K562 (cell line): ENCODE results near the gene SLC22A15. TPM values are rescaled to one million over a fixed set of nuclear protein-coding genes. Genes with fewer than 3 reads are reported as not detected.
A peak's percentile ranks its signal among the peaks of the same experiment; 100 is the strongest.

ENCODE experiments used
- ATAC-seq: fragments of 200-7000 bp; cut with Tn5 transposase; 3 replicates; pipeline ENCODE4 v1.9.1; 2020; ENCODE audit warnings: moderate library complexity
- BruUV-seq: library from RNA; stranded (reverse); fragments of 400-500 nt; replicated peaks from 2 replicates; lab custom pipeline; 2021; lab: Mats Ljungman, UMichigan
- CTCF ChIA-PET: fragments of 300-600 bp; formaldehyde crosslinking; extraction: SDS; loops from one replicate; lab custom pipeline; 2021; ENCODE audit warnings: low intra/inter-chr PET ratio; lab: Yijun Ruan, JAX
- POLR2A ChIA-PET: fragments of 300-600, 350-650 bp; sonication (Branson Sonifier 250); formaldehyde crosslinking; extraction: SDS; loops from one replicate; lab custom pipeline; 2021; ENCODE audit warnings: antibody characterized with exemption, inconsistent platforms; lab: Yijun Ruan, JAX
- DNase-seq, 4 experiments: peaks; one replicate each; pipeline versions ENCODE4 v3.0.0 to v3.0.0-alpha.2; 2011 to 2018; ENCODE audit warnings: low spot score in 3 of 4, mixed read lengths in 3 of 4; ENCODE audit errors: extremely low read depth in 1 of 4
- FAIRE-seq: peaks from 2 replicates; lab custom pipeline; 2011; peaks lifted over from hg19 to GRCh38; lab: Jason Lieb, UNC
- H2AFZ ChIP-seq: 2 replicates; pipeline ENCODE4 v1.6.0; 2011; ENCODE audit warnings: low read depth, low read length, control low read depth, inconsistent platforms
- H3K27ac ChIP-seq: fragments of 200-600 bp; 3 replicates; pipeline ENCODE4 v1.8.0; 2011; ENCODE audit warnings: low read depth, mild to moderate bottlenecking, control low read depth, inconsistent platforms, low read length, moderate library complexity, mixed read lengths; ENCODE audit errors: extremely low read depth
- H3K27me3 ChIP-seq, 2 experiments: fragments of 300-600 bp in 1 of 2; 2 replicates in 1 of 2; 3 replicates in 1 of 2; pipeline versions ENCODE4 v1.6.0 to v1.8.0; 2011; ENCODE audit warnings: inconsistent platforms in 2 of 2, low read length in 2 of 2, mild to moderate bottlenecking in 1 of 2, mixed read lengths in 1 of 2, moderate library complexity in 1 of 2; ENCODE audit not compliant: control insufficient read depth in 2 of 2, insufficient read depth in 2 of 2
- H3K36me3 ChIP-seq: fragments of 300-600 bp; 3 replicates; pipeline ENCODE4 v1.8.0; 2011; ENCODE audit warnings: mild to moderate bottlenecking, low read length, inconsistent platforms; ENCODE audit not compliant: control insufficient read depth, insufficient read depth
- H3K4me1 ChIP-seq, 2 experiments: fragments of 200-600 bp in 1 of 2; replicated peaks in 1 of 2; 2 replicates in 1 of 2; 3 replicates in 1 of 2; pipeline versions ENCODE4 v1.5.1 to v1.8.0; 2011; ENCODE audit warnings: inconsistent platforms in 2 of 2, low read length in 2 of 2, mild to moderate bottlenecking in 1 of 2, mixed read lengths in 1 of 2, moderate library complexity in 1 of 2; ENCODE audit not compliant: control insufficient read depth in 2 of 2, insufficient read depth in 2 of 2
- H3K4me2 ChIP-seq: 2 replicates; pipeline ENCODE4 v1.6.1; 2011; ENCODE audit warnings: low read length, control low read depth, inconsistent platforms, mixed read lengths; ENCODE audit not compliant: insufficient read depth
- H3K4me3 ChIP-seq: fragments of 200-600 bp; sonication (generic), shearing (Covaris generic); 2 replicates; pipeline ENCODE4 v1.5.1; 2016; ENCODE audit warnings: control low read depth, inconsistent platforms
- H3K79me2 ChIP-seq: fragments of 200-600 bp; 3 replicates; pipeline ENCODE4 v1.8.0; 2011; ENCODE audit warnings: low read length, inconsistent platforms; ENCODE audit not compliant: control insufficient read depth, insufficient read depth
- H3K9ac ChIP-seq, 2 experiments: 2 replicates each; pipeline versions ENCODE4 v1.6.0 to v1.6.1; 2011; ENCODE audit warnings: low read depth in 2 of 2, low read length in 2 of 2, control low read depth in 1 of 2, inconsistent platforms in 1 of 2, mild to moderate bottlenecking in 1 of 2, mixed read lengths in 1 of 2; ENCODE audit not compliant: insufficient read depth in 1 of 2
- H3K9me1 ChIP-seq: one replicate; pipeline ENCODE4 v1.6.0; 2011; ENCODE audit warnings: inconsistent platforms, mild to moderate bottlenecking, low read length, moderate library complexity; ENCODE audit not compliant: control insufficient read depth, insufficient read depth
- H3K9me3 ChIP-seq: replicated peaks from 2 replicates; pipeline ENCODE4 v1.5.1; 2011; ENCODE audit warnings: low read depth, low read length, inconsistent platforms; ENCODE audit not compliant: control insufficient read depth, insufficient read depth
- H4K20me1 ChIP-seq: replicated peaks from 2 replicates; pipeline ENCODE4 v1.6.1; 2011; ENCODE audit warnings: low read length, inconsistent platforms, mixed read lengths; ENCODE audit not compliant: control insufficient read depth, insufficient read depth
- CAMTA2 ChIP-seq: fragments of 250-450 bp; sonication (Bioruptor Pico); conservative IDR thresholded peaks from 2 replicates; pipeline ENCODE4 v1.5.1; 2022
- CBX3 ChIP-seq, 2 experiments: IDR thresholded peaks; 1 replicate in 1 of 2; 2 replicates in 1 of 2; pipeline ENCODE4 v1.6.1; 2012; ENCODE audit warnings: inconsistent platforms in 2 of 2, low read length in 2 of 2, borderline replicate concordance in 1 of 2, control low read depth in 1 of 2
- HDAC6 ChIP-seq: IDR thresholded peaks from 2 replicates; pipeline ENCODE4 v1.6.1; 2012; ENCODE audit warnings: low read depth, mild to moderate bottlenecking, control low read depth, inconsistent platforms, low read length, moderate library complexity
- HDGF ChIP-seq: fragments of 450-650 bp; IDR thresholded peaks from 2 replicates; pipeline ENCODE4 v1.6.1; 2016
- OTX1 ChIP-seq: fragments of 450-650 bp; formaldehyde crosslinking; IDR thresholded peaks from 2 replicates; pipeline ENCODE4 v1.4.0; 2022; ENCODE audit warnings: mild to moderate bottlenecking
- SMAD1 ChIP-seq: fragments of 150-350 bp; IDR thresholded peaks from 2 replicates; pipeline ENCODE4 v1.6.1; 2014; ENCODE audit warnings: low read length, low read depth; ENCODE audit not compliant: partially characterized antibody
- WGBS: fragments of 100-300 bp; shearing (Covaris generic); methylation state at CpG from one replicate; pipeline ENCODE4 v1.1.6; 2016; ENCODE audit warnings: low coverage, mixed read lengths; ENCODE audit not compliant: insufficient coverage; ENCODE audit errors: missing lambda C conversion rate; 5-methylcytosine and 5-hydroxymethylcytosine counted together
- in situ Hi-C: fragments of 300-500 bp; cut with MboI; formaldehyde crosslinking; loops from 4 replicates; pipeline ENCODE4 v1.15.0; 2018; ENCODE audit warnings: inconsistent platforms, mixed read lengths
- intact Hi-C: fragments of 100-400 bp; cut with micrococcal nuclease; formaldehyde crosslinking; loops from 2 replicates; pipeline ENCODE4 v1.14.2; 2022
- polyA plus RNA-seq, 8 experiments: library from polyadenylated mRNA; depleted of rRNA in 4 of 8; stranded (reverse) in 5 of 8; unstranded in 3 of 8; fragments of >200 nt; fragmentation: Nextera tagmentation in 2 of 8; fragmentation: Illumina TruSeq in 1 of 8; extraction: Ambion mirVana in 2 of 8; extraction: Trizol in 1 of 8; gene quantifications; 2 replicates each; pipeline versions ENCODE4 v1.2.1 to v1.2.3, GENCODE V29; 2011 to 2014; ENCODE audit warnings: inconsistent platforms in 1 of 8, missing spikeins in 1 of 8
- total RNA-seq, 7 experiments: library from RNA; depleted of rRNA in 6 of 7; stranded (reverse); fragments of >200 nt in 6 of 7; fragmentation: Illumina TruSeq in 2 of 7; extraction: Trizol in 2 of 7; gene quantifications; 2 replicates each; pipeline versions ENCODE4 v1.2.1 to v1.2.3, GENCODE V29; 2011 to 2021; ENCODE audit warnings: low replicate concordance in 1 of 7
- TF ChIP-seq, protein P1 (sequence below): IDR thresholded peaks from 3 replicates; pipeline ENCODE4 v1.6.1; 2011; ENCODE audit warnings: borderline replicate concordance, mild to moderate bottlenecking, moderate library complexity; ENCODE audit not compliant: insufficient read length; ENCODE audit errors: extremely low read depth
- TF ChIP-seq, protein P2 (sequence below): sonication (generic); formaldehyde crosslinking; IDR thresholded peaks from 2 replicates; pipeline ENCODE4 v1.9.0; 2022; ENCODE audit warnings: mild to moderate bottlenecking, missing genetic modification reagents
- TF ChIP-seq, protein P3 (sequence below), 3 experiments: IDR thresholded peaks in 2 of 3; conservative IDR thresholded peaks in 1 of 3; 2 replicates each; pipeline ENCODE4 v1.5.1; 2011 to 2012; ENCODE audit warnings: low read length in 3 of 3, mild to moderate bottlenecking in 3 of 3, control low read depth in 2 of 3, improper control_type of control experiment in 1 of 3, inconsistent platforms in 1 of 3, low read depth in 1 of 3, mixed read lengths in 1 of 3, moderate library complexity in 1 of 3; ENCODE audit not compliant: insufficient read depth in 2 of 3

Gene SLC22A15
- total and polyA plus RNA-seq, 9 of the 15 experiments (the other 6 are each of a cell fraction or from before 2014, with no cell fraction given) = 0.24 to 2.7 (median 1.2) TPM

DNA sequence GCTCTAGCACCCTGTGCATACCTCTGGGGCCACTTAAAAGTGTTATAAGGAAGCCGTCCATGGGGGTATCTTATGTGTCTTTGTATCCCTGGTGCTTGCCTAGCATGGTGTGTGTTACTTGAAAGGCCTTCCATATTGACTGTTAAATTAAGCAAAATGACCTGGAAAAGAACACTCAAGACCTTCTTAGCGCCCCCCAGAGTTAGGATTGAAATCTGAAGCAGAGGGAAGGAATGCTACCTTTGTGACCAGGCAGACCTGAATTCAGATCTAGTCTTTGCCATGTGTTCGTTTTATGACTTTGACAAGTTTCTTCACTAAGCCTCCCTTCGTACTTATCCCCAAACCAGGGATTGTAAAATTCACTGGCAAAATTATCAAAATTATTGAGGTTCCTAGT lies 59.9 kb downstream of the SLC22A15 start:
- POLR2A ChIA-PET = no interaction called here
- FAIRE-seq = no peak
- 8% methylated on average over 4 of the region's 4 CpGs for WGBS

DNA sequence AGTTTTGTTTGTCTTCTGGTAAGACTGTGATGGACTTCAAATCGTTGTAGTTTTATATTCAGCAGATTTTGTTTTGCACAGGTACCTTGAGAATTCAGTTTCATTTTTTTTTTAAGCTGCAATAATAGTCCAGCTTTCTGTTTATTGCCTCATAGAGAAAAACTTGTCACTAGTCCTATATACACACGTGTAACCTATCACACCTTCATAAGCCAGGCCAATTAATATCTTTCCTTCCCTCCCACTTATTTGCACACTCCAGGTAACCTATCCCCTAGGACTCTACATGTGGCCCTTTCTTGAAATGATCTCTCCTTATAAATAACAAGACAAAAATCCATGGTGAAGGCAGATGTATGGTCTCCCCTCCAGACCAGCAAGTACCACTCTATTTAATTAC lies 62.4 kb downstream of the SLC22A15 start:
- Histone ChIP-seq H3K9me1 (no peaks in the 10 kb centered on the region), H3K27ac (no peak overlapping the region), H3K27me3 (no peaks in the 10 kb centered on the region), H3K9me3 (no peaks in the 10 kb centered on the region), H2AFZ (no peak overlapping the region), H3K4me2 (no peak overlapping the region), H4K20me1 (no peaks in the 10 kb centered on the region), H3K36me3 (no peaks in the 10 kb centered on the region), H3K9ac (no peak overlapping the region), H3K79me2 (no peaks in the 10 kb centered on the region), H3K4me3 (no peak overlapping the region), H3K4me1 (no peaks in the 10 kb centered on the region)
- intact Hi-C loops (no loop called here), in situ Hi-C loops (no loop called here)
- 0% methylated on average over 2 of the region's 2 CpGs for WGBS
- BruUV-seq = no TSS peak
- ChIA-PET CTCF (no interaction called here), POLR2A (no interaction called here)
- no peak for FAIRE-seq
- no peak for ATAC-seq
- no peak for DNase-seq
- TF ChIP-seq OTX1 (CRISPR knock-in tag) = no peak
- TF ChIP-seq, protein P1, sequence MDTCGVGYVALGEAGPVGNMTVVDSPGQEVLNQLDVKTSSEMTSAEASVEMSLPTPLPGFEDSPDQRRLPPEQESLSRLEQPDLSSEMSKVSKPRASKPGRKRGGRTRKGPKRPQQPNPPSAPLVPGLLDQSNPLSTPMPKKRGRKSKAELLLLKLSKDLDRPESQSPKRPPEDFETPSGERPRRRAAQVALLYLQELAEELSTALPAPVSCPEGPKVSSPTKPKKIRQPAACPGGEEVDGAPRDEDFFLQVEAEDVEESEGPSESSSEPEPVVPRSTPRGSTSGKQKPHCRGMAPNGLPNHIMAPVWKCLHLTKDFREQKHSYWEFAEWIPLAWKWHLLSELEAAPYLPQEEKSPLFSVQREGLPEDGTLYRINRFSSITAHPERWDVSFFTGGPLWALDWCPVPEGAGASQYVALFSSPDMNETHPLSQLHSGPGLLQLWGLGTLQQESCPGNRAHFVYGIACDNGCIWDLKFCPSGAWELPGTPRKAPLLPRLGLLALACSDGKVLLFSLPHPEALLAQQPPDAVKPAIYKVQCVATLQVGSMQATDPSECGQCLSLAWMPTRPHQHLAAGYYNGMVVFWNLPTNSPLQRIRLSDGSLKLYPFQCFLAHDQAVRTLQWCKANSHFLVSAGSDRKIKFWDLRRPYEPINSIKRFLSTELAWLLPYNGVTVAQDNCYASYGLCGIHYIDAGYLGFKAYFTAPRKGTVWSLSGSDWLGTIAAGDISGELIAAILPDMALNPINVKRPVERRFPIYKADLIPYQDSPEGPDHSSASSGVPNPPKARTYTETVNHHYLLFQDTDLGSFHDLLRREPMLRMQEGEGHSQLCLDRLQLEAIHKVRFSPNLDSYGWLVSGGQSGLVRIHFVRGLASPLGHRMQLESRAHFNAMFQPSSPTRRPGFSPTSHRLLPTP = no peak
- TF ChIP-seq SMAD1 = no peak
- TF ChIP-seq, protein P2, sequence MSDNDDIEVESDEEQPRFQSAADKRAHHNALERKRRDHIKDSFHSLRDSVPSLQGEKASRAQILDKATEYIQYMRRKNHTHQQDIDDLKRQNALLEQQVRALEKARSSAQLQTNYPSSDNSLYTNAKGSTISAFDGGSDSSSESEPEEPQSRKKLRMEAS (CRISPR knock-in tag) = no peak
- no peak for TF ChIP-seq HDGF
- no peak for TF ChIP-seq CAMTA2 (CRISPR knock-in tag)
- TF ChIP-seq HDAC6 = no peak

More for the DNA sequence above, 59.9 kb downstream of the SLC22A15 start:
- Histone ChIP-seq H3K9me3 (no peaks in the 10 kb centered on the region), H3K79me2 (no peaks in the 10 kb centered on the region), H3K4me2 (no peak overlapping the region), H3K4me3 (no peak overlapping the region), H3K36me3 (no peaks in the 10 kb centered on the region), H3K27me3 (no peaks in the 10 kb centered on the region), H3K9me1 (no peaks in the 10 kb centered on the region), H4K20me1 (no peaks in the 10 kb centered on the region), H2AFZ (no peak overlapping the region), H3K27ac (no peak overlapping the region), H3K4me1 (no peaks in the 10 kb centered on the region), H3K9ac (no peak overlapping the region)
- TF ChIP-seq CBX3 (IDR thresholded peaks at IDR 0.05; ENCODE audit: borderline replicate concordance in 1 of 2, low read length in 2 of 2) = no peak
- TF ChIP-seq, protein P3, sequence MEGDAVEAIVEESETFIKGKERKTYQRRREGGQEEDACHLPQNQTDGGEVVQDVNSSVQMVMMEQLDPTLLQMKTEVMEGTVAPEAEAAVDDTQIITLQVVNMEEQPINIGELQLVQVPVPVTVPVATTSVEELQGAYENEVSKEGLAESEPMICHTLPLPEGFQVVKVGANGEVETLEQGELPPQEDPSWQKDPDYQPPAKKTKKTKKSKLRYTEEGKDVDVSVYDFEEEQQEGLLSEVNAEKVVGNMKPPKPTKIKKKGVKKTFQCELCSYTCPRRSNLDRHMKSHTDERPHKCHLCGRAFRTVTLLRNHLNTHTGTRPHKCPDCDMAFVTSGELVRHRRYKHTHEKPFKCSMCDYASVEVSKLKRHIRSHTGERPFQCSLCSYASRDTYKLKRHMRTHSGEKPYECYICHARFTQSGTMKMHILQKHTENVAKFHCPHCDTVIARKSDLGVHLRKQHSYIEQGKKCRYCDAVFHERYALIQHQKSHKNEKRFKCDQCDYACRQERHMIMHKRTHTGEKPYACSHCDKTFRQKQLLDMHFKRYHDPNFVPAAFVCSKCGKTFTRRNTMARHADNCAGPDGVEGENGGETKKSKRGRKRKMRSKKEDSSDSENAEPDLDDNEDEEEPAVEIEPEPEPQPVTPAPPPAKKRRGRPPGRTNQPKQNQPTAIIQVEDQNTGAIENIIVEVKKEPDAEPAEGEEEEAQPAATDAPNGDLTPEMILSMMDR (IDR thresholded peaks at IDR 0.05 in 2 of 3, conservative IDR thresholded peaks at IDR 0.05 in 1 of 3; ENCODE audit: insufficient read depth in 2 of 3, low read depth in 1 of 3, low read length in 3 of 3) = peak in 2 of 3 experiments; percentile 17 to 31; a peak in 1 of 6 replicates
- CTCF ChIA-PET = no interaction called here
- intact Hi-C loops = no loop called here
- DNase-seq = no peak
- no TSS peak for BruUV-seq
- no peak for ATAC-seq
- in situ Hi-C loops = no loop called here
